Heart left ventricle (tissue), 13 donors: Measurements from ENCODE around the gene CRHR1.

ENCODE experiments used
- POLR2A ChIP-seq, 2 donors: fragments of 450-650 bp; IDR thresholded peaks; one replicate each; pipeline ENCODE4 v1.6.1; 2017; ENCODE audit warnings: antibody characterized with exemption in 2 of 2, mild to moderate bottlenecking in 2 of 2, moderate library complexity in 2 of 2
- TF ChIP-seq, protein P1 (sequence below), 12 donors: fragments of 200-600 bp; sonication (generic) in 4 of 12; IDR thresholded peaks; one replicate each; pipeline versions ENCODE4 v1.5.0 to v1.8.0; 2018 to 2022; ENCODE audit warnings: antibody characterized with exemption in 12 of 12, mild to moderate bottlenecking in 5 of 12
- donor health status: ischemic (EF 13 %, LVEDD 7.1; RV severe dilation, severe dysfunction).
- donor health status: DM: no; HTN: yes; CAD: no.
- donor health status: DM: no; HTN: no; CAD: no.
- donor health status: ischemic (EF 25% LVEDD 6.9; RV normal size, moderate dysfunction).
- donor health status: ischemic (EF 25% LVEDD 5.7; RV mildly dilated, moderate dysfunction).
- donor health status: ischemic (EF 35%, LVEDD 5.7; RV mildly dilated, moderate dysfunction).
- donor health status: nonischemic (EF 11% LVEDD 7.7; RV severe dilation, severe dysfunction).
- donor health status: DM: yes; HTN: yes; CAD: no.
- donor health status: PGD.
- donor health status: ischemic (EF 29% LVEDD 5.4; RV normal size, mild dysfunction).
- donor health status: nonischemic (EF 23%, LVEDD 6.1; RV moderate dilation, normal function).

DNA sequence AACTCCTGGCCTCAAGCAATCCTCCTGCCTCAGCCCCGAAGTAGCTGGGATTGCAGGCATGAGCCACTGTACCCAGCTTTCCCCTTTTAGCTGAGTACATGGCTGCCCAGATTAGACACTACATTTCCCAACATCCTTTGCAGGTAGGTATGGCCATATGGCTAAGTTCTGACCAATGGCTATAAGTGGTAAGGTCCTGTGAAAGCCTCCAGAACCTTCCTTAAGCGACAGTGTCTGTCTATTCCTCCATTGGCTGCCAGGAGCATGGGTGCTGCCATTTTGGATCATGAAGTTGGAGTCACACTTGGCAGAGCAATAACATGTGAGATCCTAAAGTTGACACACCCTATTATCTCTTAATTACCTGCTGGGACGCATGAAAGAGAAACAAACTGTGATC is 24.4 kb upstream of the CRHR1 start:
- no peak for TF ChIP-seq POLR2A (IDR thresholded peaks at IDR 0.05)
- TF ChIP-seq, protein P1, sequence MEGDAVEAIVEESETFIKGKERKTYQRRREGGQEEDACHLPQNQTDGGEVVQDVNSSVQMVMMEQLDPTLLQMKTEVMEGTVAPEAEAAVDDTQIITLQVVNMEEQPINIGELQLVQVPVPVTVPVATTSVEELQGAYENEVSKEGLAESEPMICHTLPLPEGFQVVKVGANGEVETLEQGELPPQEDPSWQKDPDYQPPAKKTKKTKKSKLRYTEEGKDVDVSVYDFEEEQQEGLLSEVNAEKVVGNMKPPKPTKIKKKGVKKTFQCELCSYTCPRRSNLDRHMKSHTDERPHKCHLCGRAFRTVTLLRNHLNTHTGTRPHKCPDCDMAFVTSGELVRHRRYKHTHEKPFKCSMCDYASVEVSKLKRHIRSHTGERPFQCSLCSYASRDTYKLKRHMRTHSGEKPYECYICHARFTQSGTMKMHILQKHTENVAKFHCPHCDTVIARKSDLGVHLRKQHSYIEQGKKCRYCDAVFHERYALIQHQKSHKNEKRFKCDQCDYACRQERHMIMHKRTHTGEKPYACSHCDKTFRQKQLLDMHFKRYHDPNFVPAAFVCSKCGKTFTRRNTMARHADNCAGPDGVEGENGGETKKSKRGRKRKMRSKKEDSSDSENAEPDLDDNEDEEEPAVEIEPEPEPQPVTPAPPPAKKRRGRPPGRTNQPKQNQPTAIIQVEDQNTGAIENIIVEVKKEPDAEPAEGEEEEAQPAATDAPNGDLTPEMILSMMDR (IDR thresholded peaks at IDR 0.05): no peak
